ENCODE measurements around the gene GSTK1. TPM values are rescaled to one million over a fixed set of nuclear protein-coding genes. Genes with fewer than 3 reads are reported as not detected.

GSTK1 gene
- polyA plus RNA-seq, 1 donor (not counting 4 experiments of a cell fraction or from before 2014, with no cell fraction given): 133 TPM

DNA sequence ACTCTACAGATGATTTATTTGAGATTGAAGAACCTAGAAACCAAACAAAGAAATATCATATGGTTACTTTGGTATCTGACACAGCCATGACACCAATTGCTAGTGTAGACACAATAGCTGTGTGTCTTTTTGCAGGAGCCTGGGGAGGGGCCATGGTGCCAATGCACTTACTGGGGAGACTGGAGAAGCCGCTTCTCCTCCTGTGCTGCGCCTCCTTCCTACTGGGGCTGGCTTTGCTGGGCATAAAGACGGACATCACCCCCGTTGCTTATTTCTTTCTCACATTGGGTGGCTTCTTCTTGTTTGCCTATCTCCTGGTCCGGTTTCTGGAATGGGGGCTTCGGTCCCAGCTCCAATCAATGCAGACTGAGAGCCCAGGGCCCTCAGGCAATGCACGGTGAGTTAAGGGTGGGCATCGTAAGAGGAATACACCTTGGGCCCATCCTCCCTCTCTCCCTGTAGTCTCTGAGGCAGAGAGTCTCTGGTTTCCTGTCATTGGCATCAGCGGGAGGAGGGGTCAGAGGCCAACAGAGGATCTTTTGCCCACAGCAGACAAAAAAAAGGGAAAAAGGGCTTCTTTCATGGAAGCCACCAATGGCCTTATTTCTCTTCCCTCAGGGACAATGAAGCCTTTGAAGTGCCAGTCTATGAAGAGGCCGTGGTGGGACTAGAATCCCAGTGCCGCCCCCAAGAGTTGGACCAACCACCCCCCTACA is 22.7 kb downstream of the GSTK1 start:
- peaks cover 39% of the 10 kb centered on the region for H3K4me1 ChIP-seq (ENCODE audit: control insufficient read depth, extremely low read depth, insufficient read depth, low read length)
- TF ChIP-seq, protein P1, sequence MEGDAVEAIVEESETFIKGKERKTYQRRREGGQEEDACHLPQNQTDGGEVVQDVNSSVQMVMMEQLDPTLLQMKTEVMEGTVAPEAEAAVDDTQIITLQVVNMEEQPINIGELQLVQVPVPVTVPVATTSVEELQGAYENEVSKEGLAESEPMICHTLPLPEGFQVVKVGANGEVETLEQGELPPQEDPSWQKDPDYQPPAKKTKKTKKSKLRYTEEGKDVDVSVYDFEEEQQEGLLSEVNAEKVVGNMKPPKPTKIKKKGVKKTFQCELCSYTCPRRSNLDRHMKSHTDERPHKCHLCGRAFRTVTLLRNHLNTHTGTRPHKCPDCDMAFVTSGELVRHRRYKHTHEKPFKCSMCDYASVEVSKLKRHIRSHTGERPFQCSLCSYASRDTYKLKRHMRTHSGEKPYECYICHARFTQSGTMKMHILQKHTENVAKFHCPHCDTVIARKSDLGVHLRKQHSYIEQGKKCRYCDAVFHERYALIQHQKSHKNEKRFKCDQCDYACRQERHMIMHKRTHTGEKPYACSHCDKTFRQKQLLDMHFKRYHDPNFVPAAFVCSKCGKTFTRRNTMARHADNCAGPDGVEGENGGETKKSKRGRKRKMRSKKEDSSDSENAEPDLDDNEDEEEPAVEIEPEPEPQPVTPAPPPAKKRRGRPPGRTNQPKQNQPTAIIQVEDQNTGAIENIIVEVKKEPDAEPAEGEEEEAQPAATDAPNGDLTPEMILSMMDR (optimal IDR thresholded peaks at IDR 0.05 in 1 of 3, IDR thresholded peaks at IDR 0.05 in 1 of 3, conservative IDR thresholded peaks at IDR 0.05 in 1 of 3; ENCODE audit: extremely low read depth in 1 of 3, insufficient read depth in 2 of 3, low read length in 3 of 3): no peak
- TF ChIP-seq EZH2 (IDR thresholded peaks at IDR 0.05; ENCODE audit: low read length): no peak
- H3K79me2 ChIP-seq (ENCODE audit: control insufficient read depth, insufficient read depth, low read length): peaks cover 27% of the 10 kb centered on the region
- no peaks in the 10 kb centered on the region for H3K27me3 ChIP-seq (ENCODE audit: control insufficient read depth, extremely low read depth, insufficient read depth, low read length)
- H3K4me2 ChIP-seq (ENCODE audit: control insufficient read depth, extremely low read depth, insufficient read depth, low read depth, low read length): peak overlapping the region; percentile 67
- no peaks in the 10 kb centered on the region for H3K9me1 ChIP-seq (ENCODE audit: control insufficient read depth, extremely low read depth, insufficient read depth, low read length)
- peaks cover 2 to 5% of the 10 kb centered on the region in 2 experiments for H3K36me3 ChIP-seq (ENCODE audit: control insufficient read depth in 2 of 2, extremely low read depth in 1 of 2, insufficient read depth in 2 of 2, low read length in 2 of 2)
- no peaks in the 10 kb centered on the region for H4K20me1 ChIP-seq (ENCODE audit: control insufficient read depth, extremely low read depth, insufficient read depth, low read length)
- DNase-seq (ENCODE audit: low read depth, low spot score): no peak
- H3K9me3 ChIP-seq (ENCODE audit: control insufficient read depth, low read depth, low read length): no peaks in the 10 kb centered on the region
- peak overlapping the region; percentile 51 for H2AFZ ChIP-seq (ENCODE audit: control insufficient read depth, low read length)
- peak overlapping the region; percentile 45 to 67 (median 47) for H3K4me3 ChIP-seq (ENCODE audit: control insufficient read depth in 2 of 3, extremely low read depth in 1 of 3, insufficient read depth in 2 of 3, low read depth in 1 of 3, low read length in 3 of 3)
- no peak for FAIRE-seq
- peak overlapping the region; percentile 9 for H3K9ac ChIP-seq (ENCODE audit: control insufficient read depth, extremely low read depth, insufficient read depth, low read length)
- peak overlapping the region; percentile 17 for H3K27ac ChIP-seq (ENCODE audit: control insufficient read depth, insufficient read depth, low read length)
- dilution Hi-C loops (cut with MboI; ENCODE audit: extremely low pct_ligation_motif_present, low sequenced_read_pairs): no loop called here

DNA sequence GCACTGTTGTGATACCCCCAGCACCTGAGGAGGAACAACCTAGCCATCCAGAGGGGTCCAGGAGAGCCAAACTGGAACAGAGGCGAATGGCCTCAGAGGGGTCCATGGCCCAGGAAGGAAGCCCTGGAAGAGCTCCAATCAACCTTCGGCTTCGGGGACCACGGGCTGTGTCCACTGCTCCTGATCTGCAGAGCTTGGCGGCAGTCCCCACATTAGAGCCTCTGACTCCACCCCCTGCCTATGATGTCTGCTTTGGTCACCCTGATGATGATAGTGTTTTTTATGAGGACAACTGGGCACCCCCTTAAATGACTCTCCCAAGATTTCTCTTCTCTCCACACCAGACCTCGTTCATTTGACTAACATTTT is 23.3 kb downstream of the GSTK1 start:
- no peak for DNase-seq (ENCODE audit: low read depth, low spot score)
- H3K4me1 ChIP-seq (ENCODE audit: control insufficient read depth, extremely low read depth, insufficient read depth, low read length): peaks cover 39% of the 10 kb centered on the region
- H3K9me1 ChIP-seq (ENCODE audit: control insufficient read depth, extremely low read depth, insufficient read depth, low read length): no peaks in the 10 kb centered on the region
- dilution Hi-C loops (cut with MboI; ENCODE audit: extremely low pct_ligation_motif_present, low sequenced_read_pairs): no loop called here
- no peak overlapping the region for H3K27ac ChIP-seq (ENCODE audit: control insufficient read depth, insufficient read depth, low read length)
- H3K9ac ChIP-seq (ENCODE audit: control insufficient read depth, extremely low read depth, insufficient read depth, low read length): no peak overlapping the region
- TF ChIP-seq, protein P1 (optimal IDR thresholded peaks at IDR 0.05 in 1 of 3, IDR thresholded peaks at IDR 0.05 in 1 of 3, conservative IDR thresholded peaks at IDR 0.05 in 1 of 3; ENCODE audit: extremely low read depth in 1 of 3, insufficient read depth in 2 of 3, low read length in 3 of 3): no peak
- no peak for TF ChIP-seq EZH2 (IDR thresholded peaks at IDR 0.05; ENCODE audit: low read length)
- H2AFZ ChIP-seq (ENCODE audit: control insufficient read depth, low read length): no peak overlapping the region
- no peaks in the 10 kb centered on the region for H3K27me3 ChIP-seq (ENCODE audit: control insufficient read depth, extremely low read depth, insufficient read depth, low read length)
- H3K4me2 ChIP-seq (ENCODE audit: control insufficient read depth, extremely low read depth, insufficient read depth, low read depth, low read length): no peak overlapping the region
- H4K20me1 ChIP-seq (ENCODE audit: control insufficient read depth, extremely low read depth, insufficient read depth, low read length): no peaks in the 10 kb centered on the region
- H3K36me3 ChIP-seq (ENCODE audit: control insufficient read depth in 2 of 2, extremely low read depth in 1 of 2, insufficient read depth in 2 of 2, low read length in 2 of 2): peaks cover 2 to 10% of the 10 kb centered on the region in 2 experiments
- H3K79me2 ChIP-seq (ENCODE audit: control insufficient read depth, insufficient read depth, low read length): peaks cover 32% of the 10 kb centered on the region
- no peaks in the 10 kb centered on the region for H3K9me3 ChIP-seq (ENCODE audit: control insufficient read depth, low read depth, low read length)
- no peak overlapping the region for H3K4me3 ChIP-seq (ENCODE audit: control insufficient read depth in 2 of 3, extremely low read depth in 1 of 3, insufficient read depth in 2 of 3, low read depth in 1 of 3, low read length in 3 of 3)
- FAIRE-seq: no peak
